GM12864 (cell line): ENCODE results near the gene SFTPA1.
"Not testable (repeated sequence)": the region's sequence is repeated elsewhere in the genome, so short reads cannot be mapped to it uniquely, and the experiment has no call there.

Source experiments
- DNase-seq: peaks from one replicate; pipeline ENCODE4 v3.0.0-alpha.2; 2011; ENCODE audit warnings: low read depth
- H3K4me3 ChIP-seq: 2 replicates; pipeline ENCODE4 v1.5.1; 2011; ENCODE audit warnings: mild to moderate bottlenecking, low read depth, low read length, control low read depth
- TF ChIP-seq, protein P1 (sequence below): IDR thresholded peaks from 2 replicates; pipeline ENCODE4 v1.5.1; 2011; ENCODE audit warnings: low read depth, mild to moderate bottlenecking, moderate library complexity, low read length, control low read depth, inconsistent platforms; ENCODE audit errors: missing control alignments

The SFTPA1 gene

GRCh38 chr10:79610601-79611191, at the start of gene SFTPA1:
Gene SFTPA1, plus strand, starts transcription at chr10:79610939. Its CDS starts 887 bp downstream, at chr10:79611826.
- no peak within 1 kb of the TSS for H3K4me3 ChIP-seq

GRCh38 chr10:79561257-79561656, 49.5 kb upstream of the SFTPA1 start:
- H3K4me3 ChIP-seq = no peak overlapping the region
- TF ChIP-seq, protein P1, sequence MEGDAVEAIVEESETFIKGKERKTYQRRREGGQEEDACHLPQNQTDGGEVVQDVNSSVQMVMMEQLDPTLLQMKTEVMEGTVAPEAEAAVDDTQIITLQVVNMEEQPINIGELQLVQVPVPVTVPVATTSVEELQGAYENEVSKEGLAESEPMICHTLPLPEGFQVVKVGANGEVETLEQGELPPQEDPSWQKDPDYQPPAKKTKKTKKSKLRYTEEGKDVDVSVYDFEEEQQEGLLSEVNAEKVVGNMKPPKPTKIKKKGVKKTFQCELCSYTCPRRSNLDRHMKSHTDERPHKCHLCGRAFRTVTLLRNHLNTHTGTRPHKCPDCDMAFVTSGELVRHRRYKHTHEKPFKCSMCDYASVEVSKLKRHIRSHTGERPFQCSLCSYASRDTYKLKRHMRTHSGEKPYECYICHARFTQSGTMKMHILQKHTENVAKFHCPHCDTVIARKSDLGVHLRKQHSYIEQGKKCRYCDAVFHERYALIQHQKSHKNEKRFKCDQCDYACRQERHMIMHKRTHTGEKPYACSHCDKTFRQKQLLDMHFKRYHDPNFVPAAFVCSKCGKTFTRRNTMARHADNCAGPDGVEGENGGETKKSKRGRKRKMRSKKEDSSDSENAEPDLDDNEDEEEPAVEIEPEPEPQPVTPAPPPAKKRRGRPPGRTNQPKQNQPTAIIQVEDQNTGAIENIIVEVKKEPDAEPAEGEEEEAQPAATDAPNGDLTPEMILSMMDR = no peak
- DNase-seq = no peak

More at GRCh38 chr10:79610601-79611191, at the start of gene SFTPA1:
- TF ChIP-seq, protein P1 = no peak
- DNase-seq = no peak

DNA sequence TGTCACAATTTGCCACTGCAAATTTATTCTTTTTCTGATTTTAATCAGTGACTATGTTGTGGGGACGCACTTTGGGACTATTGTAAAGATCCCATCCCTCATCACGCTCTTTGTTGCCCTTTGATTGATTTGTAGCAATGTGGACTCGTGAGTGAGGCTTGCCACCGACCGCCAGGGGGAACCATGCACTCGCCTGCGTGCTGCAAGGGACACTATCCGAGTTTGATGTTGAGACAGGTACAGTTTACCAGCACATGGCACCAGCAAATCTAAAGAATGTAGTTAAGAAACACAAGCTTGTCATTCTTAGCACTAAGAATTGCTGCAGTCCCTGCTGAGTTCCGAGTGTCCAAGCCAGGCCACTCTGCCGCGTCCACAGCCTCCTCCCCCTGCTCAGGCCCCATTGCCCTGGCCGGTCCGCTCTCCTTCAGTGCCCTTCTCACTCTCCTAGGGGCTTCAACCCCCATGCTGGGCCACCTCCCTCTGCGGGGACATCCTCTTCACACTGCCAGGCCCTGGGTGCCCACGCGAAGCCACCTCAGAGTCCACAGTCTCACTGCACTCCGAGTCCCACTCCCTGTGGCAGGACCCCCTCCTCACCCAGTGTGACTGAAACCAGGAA, 48.5 kb upstream of the SFTPA1 start:
- TF ChIP-seq, protein P1 = peak; percentile 91
- DNase-seq = peak; percentile 16
- no peak overlapping the region for H3K4me3 ChIP-seq

GRCh38 chr10:79563426-79563825, 47.3 kb upstream of the SFTPA1 start:
- TF ChIP-seq, protein P1 = no peak
- H3K4me3 ChIP-seq = no peak overlapping the region
- no peak for DNase-seq

DNA sequence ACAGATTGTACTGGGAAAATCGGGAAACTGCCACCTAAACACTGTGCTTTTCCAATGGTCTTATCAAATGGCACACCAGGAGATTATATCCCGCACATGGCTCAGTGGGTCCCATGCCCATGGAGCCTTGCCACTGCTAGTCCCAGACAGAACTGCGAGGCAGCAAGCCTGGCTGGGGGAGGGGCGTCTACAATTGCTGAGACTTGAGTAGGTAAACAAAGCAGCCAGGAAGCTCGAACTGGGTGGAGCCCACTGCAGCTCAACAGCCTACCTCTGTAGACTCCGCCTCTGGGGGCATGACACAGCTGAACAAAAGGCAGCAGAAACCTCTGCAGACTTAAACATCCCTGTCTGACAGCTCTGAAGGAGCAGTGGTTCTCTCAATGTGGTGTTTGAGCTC, 40.1 kb upstream of the SFTPA1 start:
- DNase-seq, H3K4me3 ChIP-seq: not testable (repeated sequence)

GRCh38 chr10:79579361-79579760, 31.4 kb upstream of the SFTPA1 start:
- no peak for DNase-seq

GRCh38 chr10:79581044-79581443, 29.7 kb upstream of the SFTPA1 start:
- no peak overlapping the region for H3K4me3 ChIP-seq
- DNase-seq = no peak
- TF ChIP-seq, protein P1 = no peak

More at GRCh38 chr10:79579361-79579760, 31.4 kb upstream of the SFTPA1 start:
- H3K4me3 ChIP-seq = no peak overlapping the region
- TF ChIP-seq, protein P1 = no peak
